Stimulated activated naive B cell treated with anti-CD40 and anti-IgM and Interleukin-4, amounts not matched to agents 10 μg/mL and 1 μg/mL and 100 μg/mL, for 72 hours (primary cell): ENCODE measurements around the gene PCCA.
"Not testable (repeated sequence)": the region's sequence is repeated elsewhere in the genome, so short reads cannot be mapped to it uniquely, and the experiment has no call there.

Experiments used
- ATAC-seq, 2 donors: fragments of 150-1000 bp; cut with Tn5 transposase; replicated peaks; 2 replicates each; pipeline ENCODE4 v1.10.0; 2021; ENCODE audit warnings: moderate library complexity in 1 of 2
- DNase-seq: peaks from one replicate; pipeline ENCODE4 v3.0.0; 2021
- H3K27ac Mint-ChIP-seq: one replicate; pipeline ENCODE4 v1.8.0; 2022; ENCODE audit warnings: mild to moderate bottlenecking, mixed read lengths
- H3K27me3 Mint-ChIP-seq, 2 donors: one replicate each; pipeline ENCODE4 v1.8.0; 2022; ENCODE audit warnings: mixed read lengths in 2 of 2
- H3K36me3 Mint-ChIP-seq, 2 donors: one replicate each; pipeline ENCODE4 v1.8.0; 2022; ENCODE audit warnings: mixed read lengths in 2 of 2, mild to moderate bottlenecking in 1 of 2
- H3K4me1 Mint-ChIP-seq, 2 donors: one replicate each; pipeline ENCODE4 v1.8.0; 2022; ENCODE audit warnings: mixed read lengths in 2 of 2, mild to moderate bottlenecking in 1 of 2
- H3K4me3 Mint-ChIP-seq, 2 donors: one replicate each; pipeline ENCODE4 v1.8.0; 2022; ENCODE audit warnings: mild to moderate bottlenecking in 2 of 2, mixed read lengths in 2 of 2, moderate library complexity in 1 of 2
- H3K9me3 Mint-ChIP-seq, 2 donors: one replicate each; pipeline ENCODE4 v1.8.0; 2022; ENCODE audit warnings: mixed read lengths in 2 of 2, mild to moderate bottlenecking in 1 of 2

PCCA gene

GRCh38 chr13:100523411-100523810 is 434.5 kb downstream of the PCCA start:
- Mint-ChIP-seq H3K4me3 (no peak overlapping the region), H3K4me1 (peaks cover 0 to 3% of the 10 kb centered on the region in 2 donors), H3K36me3 (peaks cover 2 to 10% of the 10 kb centered on the region in 2 donors), H3K27ac (peak overlapping the region; percentile 44), H3K9me3 (no peaks in the 10 kb centered on the region), H3K27me3 (peaks cover 4 to 10% of the 10 kb centered on the region in 2 donors)
- DNase-seq (no peak), ATAC-seq (no peak)

GRCh38 chr13:100523981-100524386 is 435.1 kb downstream of the PCCA start:
- Mint-ChIP-seq H3K9me3 (no peaks in the 10 kb centered on the region), H3K27ac (no peak overlapping the region), H3K27me3 (peaks cover 4 to 10% of the 10 kb centered on the region in 2 donors), H3K4me3 (no peak overlapping the region), H3K4me1 (peaks cover 0 to 3% of the 10 kb centered on the region in 2 donors), H3K36me3 (peaks cover 4 to 13% of the 10 kb centered on the region in 2 donors)
- DNase-seq (no peak), ATAC-seq (no peak)

GRCh38 chr13:100524688-100525087 is 435.8 kb downstream of the PCCA start:
- not testable (repeated sequence) for H3K4me3 Mint-ChIP-seq, H3K27ac Mint-ChIP-seq, H3K9me3 Mint-ChIP-seq, DNase-seq, ATAC-seq, H3K4me1 Mint-ChIP-seq
- peaks cover 4 to 20% of the 10 kb centered on the region in 2 donors for H3K36me3 Mint-ChIP-seq
- peaks cover 4 to 10% of the 10 kb centered on the region in 2 donors for H3K27me3 Mint-ChIP-seq

GRCh38 chr13:100525453-100526317 is 436.8 kb downstream of the PCCA start:
- Mint-ChIP-seq H3K36me3 (peaks cover 4 to 21% of the 10 kb centered on the region in 2 donors), H3K4me3 (no peak overlapping the region), H3K4me1 (peaks cover 0 to 3% of the 10 kb centered on the region in 2 donors), H3K27me3 (peaks cover 4 to 10% of the 10 kb centered on the region in 2 donors), H3K27ac (no peak overlapping the region), H3K9me3 (no peaks in the 10 kb centered on the region)
- no peak for ATAC-seq
- DNase-seq = no peak

- no peak for ATAC-seq
- H3K4me1 Mint-ChIP-seq = peaks cover 0 to under 1% of the 10 kb centered on the region in 2 donors
- peaks cover 4 to 21% of the 10 kb centered on the region in 2 donors for H3K36me3 Mint-ChIP-seq
- DNase-seq = no peak
- no peak overlapping the region for H3K27ac Mint-ChIP-seq
- H3K9me3 Mint-ChIP-seq = no peaks in the 10 kb centered on the region
- H3K27me3 Mint-ChIP-seq = peaks cover 1 to 10% of the 10 kb centered on the region in 2 donors
- no peak overlapping the region for H3K4me3 Mint-ChIP-seq
Measured at GRCh38 chr13:100526318-100527000, 437.6 kb downstream of the PCCA start.

GRCh38 chr13:100527644-100528043 is 438.8 kb downstream of the PCCA start:
- H3K4me1 Mint-ChIP-seq = no peaks in the 10 kb centered on the region
- peaks cover 0 to 8% of the 10 kb centered on the region in 2 donors for H3K27me3 Mint-ChIP-seq
- H3K27ac Mint-ChIP-seq = no peak overlapping the region

GRCh38 chr13:100528353-100528752 is 439.5 kb downstream of the PCCA start:
- no peak overlapping the region for H3K27ac Mint-ChIP-seq
- peaks cover 6 to 25% of the 10 kb centered on the region in 2 donors for H3K36me3 Mint-ChIP-seq
- no peaks in the 10 kb centered on the region for H3K9me3 Mint-ChIP-seq
- H3K4me3 Mint-ChIP-seq = no peak overlapping the region
- DNase-seq = no peak
- H3K27me3 Mint-ChIP-seq = peaks cover 0 to 4% of the 10 kb centered on the region in 2 donors
- H3K4me1 Mint-ChIP-seq = no peaks in the 10 kb centered on the region
- no peak for ATAC-seq

More at GRCh38 chr13:100527644-100528043, 438.8 kb downstream of the PCCA start:
- H3K36me3 Mint-ChIP-seq = peaks cover 6 to 21% of the 10 kb centered on the region in 2 donors
- no peaks in the 10 kb centered on the region for H3K9me3 Mint-ChIP-seq
- H3K4me3 Mint-ChIP-seq = no peak overlapping the region
- ATAC-seq (no peak), DNase-seq (no peak)

- H3K4me1 Mint-ChIP-seq = no peaks in the 10 kb centered on the region
- no peak overlapping the region for H3K4me3 Mint-ChIP-seq
- no peak for ATAC-seq
- peaks cover 6 to 22% of the 10 kb centered on the region in 2 donors for H3K36me3 Mint-ChIP-seq
- H3K27me3 Mint-ChIP-seq = peaks cover 0 to under 1% of the 10 kb centered on the region in 2 donors
- no peaks in the 10 kb centered on the region for H3K9me3 Mint-ChIP-seq
- no peak overlapping the region for H3K27ac Mint-ChIP-seq
- no peak for DNase-seq
Measured at GRCh38 chr13:100528820-100529219, 439.9 kb downstream of the PCCA start.

GRCh38 chr13:100529666-100530377 is 440.9 kb downstream of the PCCA start:
- no peaks in the 10 kb centered on the region for H3K9me3 Mint-ChIP-seq
- ATAC-seq = no peak
- no peaks in the 10 kb centered on the region for H3K27me3 Mint-ChIP-seq
- no peak overlapping the region for H3K4me3 Mint-ChIP-seq
- peaks cover 8 to 20% of the 10 kb centered on the region in 2 donors for H3K36me3 Mint-ChIP-seq
- no peaks in the 10 kb centered on the region for H3K4me1 Mint-ChIP-seq
- DNase-seq = no peak
- no peak overlapping the region for H3K27ac Mint-ChIP-seq

GRCh38 chr13:100530671-100531213 is 441.8 kb downstream of the PCCA start:
- Mint-ChIP-seq H3K4me3 (no peak overlapping the region), H3K27ac (no peak overlapping the region), H3K9me3 (no peaks in the 10 kb centered on the region), H3K4me1 (no peaks in the 10 kb centered on the region), H3K36me3 (peaks cover 5 to 18% of the 10 kb centered on the region in 2 donors), H3K27me3 (no peaks in the 10 kb centered on the region)
- ATAC-seq = no peak
- no peak for DNase-seq

- Mint-ChIP-seq H3K27ac (no peak overlapping the region), H3K27me3 (no peaks in the 10 kb centered on the region), H3K4me1 (no peaks in the 10 kb centered on the region), H3K9me3 (no peaks in the 10 kb centered on the region), H3K36me3 (peaks cover 7 to 19% of the 10 kb centered on the region in 2 donors), H3K4me3 (no peak overlapping the region)
- DNase-seq (no peak), ATAC-seq (no peak)
Measured at GRCh38 chr13:100532090-100532766, 443.3 kb downstream of the PCCA start.

- Mint-ChIP-seq H3K4me1 (no peaks in the 10 kb centered on the region), H3K27me3 (no peaks in the 10 kb centered on the region), H3K27ac (peak overlapping the region; percentile 27), H3K4me3 (no peak overlapping the region), H3K9me3 (no peaks in the 10 kb centered on the region), H3K36me3 (peaks cover 9 to 21% of the 10 kb centered on the region in 2 donors)
- ATAC-seq = no peak
- no peak for DNase-seq
Measured at GRCh38 chr13:100532836-100533435, 444.0 kb downstream of the PCCA start.

- Mint-ChIP-seq H3K27ac (no peak overlapping the region), H3K9me3 (no peaks in the 10 kb centered on the region), H3K4me1 (no peaks in the 10 kb centered on the region), H3K27me3 (no peaks in the 10 kb centered on the region), H3K36me3 (peaks cover 9 to 21% of the 10 kb centered on the region in 2 donors), H3K4me3 (no peak overlapping the region)
- ATAC-seq (peak in 1 of 2 donors; percentile 84), DNase-seq (no peak)
Measured at GRCh38 chr13:100533588-100534041, 444.7 kb downstream of the PCCA start.
